GM08714 (cell line): ENCODE results near the gene HNRNPA0.

ENCODE experiments used
- H3K4me3 ChIP-seq: fragments of 200-500 bp; sonication (Bioruptor generic); 2 replicates; pipeline ENCODE4 v1.5.1; 2014; ENCODE audit warnings: mild to moderate bottlenecking, low read length, inconsistent platforms
- ZNF274 ChIP-seq: IDR thresholded peaks from 2 replicates; pipeline ENCODE4 v1.6.1; 2012; ENCODE audit warnings: mild to moderate bottlenecking, low read depth, low read length

HNRNPA0 gene

GRCh38 chr5:137741718-137742117, 12.4 kb downstream of the HNRNPA0 start:
- no peak for TF ChIP-seq ZNF274
- no peak overlapping the region for H3K4me3 ChIP-seq

- H3K4me3 ChIP-seq: no peak overlapping the region
- no peak for TF ChIP-seq ZNF274
Measured at GRCh38 chr5:137739737-137740136, 14.4 kb downstream of the HNRNPA0 start.

- no peak for TF ChIP-seq ZNF274
- no peak overlapping the region for H3K4me3 ChIP-seq
Measured at GRCh38 chr5:137738947-137739346, 15.2 kb downstream of the HNRNPA0 start.

GRCh38 chr5:137737349-137738131, 16.6 kb downstream of the HNRNPA0 start:
- TF ChIP-seq ZNF274: no peak
- no peak overlapping the region; the same call in 1 of the 2 replicates for H3K4me3 ChIP-seq

GRCh38 chr5:137736496-137736895, 17.7 kb downstream of the HNRNPA0 start:
- no peak for TF ChIP-seq ZNF274
- H3K4me3 ChIP-seq: no peak overlapping the region

GRCh38 chr5:137735555-137736284, 18.4 kb downstream of the HNRNPA0 start, which contains the start of gene KLHL3:
Gene KLHL3 (minus strand): TSS chr5:137736089. CDS start chr5:137735646, 443 bp downstream.
- H3K4me3 ChIP-seq: peak within 1 kb of the TSS; percentile 47; the same call in 1 of the 2 replicates
- TF ChIP-seq ZNF274: no peak

GRCh38 chr5:137734962-137735554, 19.1 kb downstream of the HNRNPA0 start:
- TF ChIP-seq ZNF274: no peak
- H3K4me3 ChIP-seq: peak overlapping the region; percentile 47; the same call in 1 of the 2 replicates

- H3K4me3 ChIP-seq: peak overlapping the region; percentile 47; the same call in 1 of the 2 replicates
- TF ChIP-seq ZNF274: no peak
Measured at GRCh38 chr5:137734331-137734730, 19.8 kb downstream of the HNRNPA0 start.

GRCh38 chr5:137733922-137734321, 20.2 kb downstream of the HNRNPA0 start:
- no peak for TF ChIP-seq ZNF274
- no peak overlapping the region; the same call in 1 of the 2 replicates for H3K4me3 ChIP-seq

GRCh38 chr5:137733006-137733405, 21.2 kb downstream of the HNRNPA0 start:
- no peak for TF ChIP-seq ZNF274
- H3K4me3 ChIP-seq: no peak overlapping the region

GRCh38 chr5:137731176-137731575, 23.0 kb downstream of the HNRNPA0 start:
- H3K4me3 ChIP-seq: no peak overlapping the region
- TF ChIP-seq ZNF274: no peak

- TF ChIP-seq ZNF274: no peak
Measured at GRCh38 chr5:137730336-137730735, 23.8 kb downstream of the HNRNPA0 start.

GRCh38 chr5:137728048-137728447, 26.1 kb downstream of the HNRNPA0 start:
- H3K4me3 ChIP-seq: no peak overlapping the region
- TF ChIP-seq ZNF274: no peak

More at GRCh38 chr5:137730336-137730735, 23.8 kb downstream of the HNRNPA0 start:
- H3K4me3 ChIP-seq: no peak overlapping the region

GRCh38 chr5:137727623-137728022, 26.5 kb downstream of the HNRNPA0 start:
- TF ChIP-seq ZNF274: no peak

More at GRCh38 chr5:137727623-137728022, 26.5 kb downstream of the HNRNPA0 start:
- no peak overlapping the region for H3K4me3 ChIP-seq
